KG1 (cell line): ENCODE measurements around the gene UHRF1.

Experiments used
- DNase-seq: peaks from one replicate; lab custom pipeline; 2025; lab: John Stamatoyannopoulos, UW

UHRF1 gene

GRCh38 chr19:4990306-4990705 lies 81.0 kb downstream of the UHRF1 start:
- DNase-seq, result no peak

GRCh38 chr19:4991538-4991937 lies 82.2 kb downstream of the UHRF1 start:
- no peak for DNase-seq

- no peak for DNase-seq
Observed at GRCh38 chr19:4991996-4992698, 82.8 kb downstream of the UHRF1 start.

- DNase-seq, result no peak
Observed at GRCh38 chr19:4993683-4994082, 84.4 kb downstream of the UHRF1 start.

- no peak for DNase-seq
Observed at GRCh38 chr19:4996701-4997100, 87.4 kb downstream of the UHRF1 start.

- DNase-seq, result no peak
Observed at GRCh38 chr19:4997297-4997696, 88.0 kb downstream of the UHRF1 start.

GRCh38 chr19:5000120-5000611 lies 90.9 kb downstream of the UHRF1 start:
- no peak for DNase-seq

- no peak for DNase-seq
Observed at GRCh38 chr19:5001615-5002014, 92.3 kb downstream of the UHRF1 start.

GRCh38 chr19:5002143-5002542 lies 92.8 kb downstream of the UHRF1 start:
- DNase-seq, result no peak

GRCh38 chr19:5003781-5004180 lies 94.5 kb downstream of the UHRF1 start:
- DNase-seq, result no peak

GRCh38 chr19:5005096-5005495 lies 95.8 kb downstream of the UHRF1 start:
- no peak for DNase-seq

GRCh38 chr19:5006201-5006600 lies 96.9 kb downstream of the UHRF1 start:
- no peak for DNase-seq

GRCh38 chr19:5006821-5007220 lies 97.5 kb downstream of the UHRF1 start:
- no peak for DNase-seq
